GM23338 (cell line): Measurements from ENCODE around the gene TGIF1. TPM values are rescaled to one million over a fixed set of nuclear protein-coding genes. Genes with fewer than 3 reads are reported as not detected.

Experiments used
- ATAC-seq: fragments of 200-7000 bp; cut with Tn5 transposase; 3 replicates; pipeline ENCODE4 v1.9.1; 2020
- DNase-seq: peaks from one replicate; pipeline ENCODE4 v3.0.0-alpha.2; 2015; ENCODE audit warnings: low spot score
- H2AFZ ChIP-seq: fragments of 200-600 bp; sonication (generic); 2 replicates; pipeline ENCODE4 v1.8.0; 2016; ENCODE audit warnings: antibody characterized with exemption, mild to moderate bottlenecking, moderate library complexity
- H3F3A ChIP-seq: fragments of 200-600 bp; sonication (generic); replicated peaks from 2 replicates; pipeline ENCODE4 v1.8.0; 2017; ENCODE audit warnings: antibody characterized with exemption, mixed run types, low read depth
- H3K27ac ChIP-seq: fragments of 200-600 bp; sonication (generic); 2 replicates; pipeline ENCODE4 v1.6.1; 2016; ENCODE audit warnings: low read depth
- H3K27me3 ChIP-seq: fragments of 200-600 bp; sonication (generic); 2 replicates; pipeline ENCODE4 v1.8.0; 2016; ENCODE audit warnings: mild to moderate bottlenecking, mixed run types, moderate library complexity; ENCODE audit not compliant: insufficient read depth
- H3K36me3 ChIP-seq: fragments of 200-600 bp; sonication (generic); 2 replicates; pipeline ENCODE4 v1.8.0; 2016; ENCODE audit warnings: mild to moderate bottlenecking; ENCODE audit not compliant: insufficient read depth
- H3K4me1 ChIP-seq: fragments of 200-600 bp; sonication (generic); 2 replicates; pipeline ENCODE4 v1.8.0; 2016; ENCODE audit warnings: mild to moderate bottlenecking, moderate library complexity; ENCODE audit not compliant: insufficient read depth
- H3K4me2 ChIP-seq: fragments of 200-600 bp; sonication (generic); 2 replicates; pipeline ENCODE4 v1.7.1; 2017; ENCODE audit warnings: mixed run types
- H3K4me3 ChIP-seq: fragments of 200-600 bp; sonication (generic); 2 replicates; pipeline ENCODE4 v1.6.1; 2016; ENCODE audit warnings: mixed run types
- H3K79me2 ChIP-seq: fragments of 200-600 bp; sonication (generic); replicated peaks from 2 replicates; pipeline ENCODE4 v1.8.0; 2017; ENCODE audit warnings: mild to moderate bottlenecking; ENCODE audit not compliant: insufficient read depth
- H3K9me2 ChIP-seq: fragments of 200-600 bp; sonication (generic); 2 replicates; pipeline ENCODE4 v1.8.0; 2017; ENCODE audit not compliant: insufficient read depth
- H4K20me1 ChIP-seq: fragments of 200-600 bp; sonication (generic); replicated peaks from 2 replicates; pipeline ENCODE4 v1.8.0; 2017; ENCODE audit warnings: mild to moderate bottlenecking; ENCODE audit not compliant: insufficient read depth
- H3K27ac Mint-ChIP-seq: 2 replicates; pipeline ENCODE4 v1.8.0; 2020; ENCODE audit warnings: inconsistent platforms, mild to moderate bottlenecking, moderate library complexity, mixed read lengths
- H3K27me3 Mint-ChIP-seq: 3 replicates; pipeline ENCODE4 v1.8.0; 2022; ENCODE audit warnings: low read depth, mild to moderate bottlenecking, moderate library complexity, mixed read lengths, inconsistent platforms; ENCODE audit not compliant: insufficient read depth, poor library complexity
- H3K36me3 Mint-ChIP-seq: 3 replicates; pipeline ENCODE4 v1.8.0; 2021; ENCODE audit warnings: low read depth, mild to moderate bottlenecking, inconsistent platforms, moderate library complexity, mixed read lengths
- H3K4me1 Mint-ChIP-seq: 3 replicates; pipeline ENCODE4 v1.8.0; 2020; ENCODE audit warnings: mild to moderate bottlenecking, inconsistent platforms, mixed read lengths
- H3K4me3 Mint-ChIP-seq: 3 replicates; pipeline ENCODE4 v1.8.0; 2021; ENCODE audit warnings: moderate library complexity, mild to moderate bottlenecking, inconsistent platforms, mixed read lengths
- H3K9me3 Mint-ChIP-seq: 3 replicates; pipeline ENCODE4 v1.8.0; 2020; ENCODE audit warnings: moderate library complexity, mild to moderate bottlenecking, inconsistent platforms, mixed read lengths
- CREB1 ChIP-seq: fragments of 250-450 bp; sonication (Bioruptor Pico); IDR thresholded peaks from 2 replicates; pipeline ENCODE4 v1.5.0; 2020; ENCODE audit warnings: low read depth, mild to moderate bottlenecking, moderate library complexity
- EZH2 ChIP-seq: fragments of 200-600 bp; sonication (generic); IDR thresholded peaks from one replicate; pipeline ENCODE4 v1.8.0; 2017; ENCODE audit warnings: antibody characterized with exemption, mild to moderate bottlenecking, low read depth; ENCODE audit not compliant: unreplicated experiment
- JUNB ChIP-seq: IDR thresholded peaks from one replicate; pipeline ENCODE4 v1.6.1; 2016; ENCODE audit warnings: antibody characterized with exemption; ENCODE audit not compliant: unreplicated experiment
- NANOG ChIP-seq: IDR thresholded peaks from 2 replicates; pipeline ENCODE4 v1.6.1; 2016; ENCODE audit warnings: antibody characterized with exemption, borderline replicate concordance
- STAT1 ChIP-seq: IDR thresholded peaks from one replicate; pipeline ENCODE4 v1.6.1; 2016; ENCODE audit warnings: antibody characterized with exemption; ENCODE audit not compliant: unreplicated experiment
- ZNF114 ChIP-seq: fragments of 250-450 bp; sonication (Bioruptor Pico); IDR thresholded peaks from 2 replicates; pipeline ENCODE4 v1.5.0; 2020; ENCODE audit warnings: mild to moderate bottlenecking, moderate library complexity
- ZNF462 ChIP-seq: fragments of 250-450 bp; sonication (Bioruptor Pico); IDR thresholded peaks from 2 replicates; pipeline ENCODE4 v1.5.0; 2020; ENCODE audit warnings: mild to moderate bottlenecking, moderate library complexity
- polyA plus RNA-seq: library from polyadenylated mRNA; unstranded; fragments of >200 nt; fragmentation: Nextera tagmentation; extraction: Ambion mirVana; gene quantifications from 2 replicates; pipeline ENCODE4 v1.2.1, GENCODE V29; 2016
- total RNA-seq: library from RNA; depleted of rRNA; stranded (reverse); fragments of >200 nt; shearing (Covaris generic); gene quantifications from 2 replicates; pipeline ENCODE4 v1.2.3, GENCODE V29; 2014

TGIF1 gene
- total and polyA plus RNA-seq, 2 experiments from 2014 or later, result 294 to 316 TPM

GRCh38 chr18:3498698-3499471 lies 48.9 kb downstream of the TGIF1 start:
- peaks cover 13% of the 10 kb centered on the region for H3K27me3 Mint-ChIP-seq
- no peaks in the 10 kb centered on the region for H3K9me2 ChIP-seq
- peak overlapping the region; percentile 57 for H3K4me3 ChIP-seq
- H3K4me3 Mint-ChIP-seq, result peak overlapping the region; percentile 71
- no peak overlapping the region for H3K27ac Mint-ChIP-seq
- 0 out of 2 replicates have a peak overlapping the region, but pooled peaks have one; percentile 43 for H2AFZ ChIP-seq
- H3K36me3 ChIP-seq, result no peaks in the 10 kb centered on the region
- DNase-seq (peak; percentile 81), ATAC-seq (peak; percentile 90)
- peak overlapping the region; percentile 81 for H3K4me2 ChIP-seq
- TF ChIP-seq ZNF462 (CRISPR knock-in tag) (no peak), EZH2 (no peak), ZNF114 (CRISPR knock-in tag) (no peak), STAT1 (no peak), NANOG (no peak), CREB1 (CRISPR knock-in tag) (no peak), JUNB (no peak)
- no peaks in the 10 kb centered on the region for H4K20me1 ChIP-seq
- H3K36me3 Mint-ChIP-seq, result no peaks in the 10 kb centered on the region
- no peaks in the 10 kb centered on the region for H3K9me3 Mint-ChIP-seq
- peaks cover 12% of the 10 kb centered on the region for H3K4me1 ChIP-seq
- H3K79me2 ChIP-seq, result no peaks in the 10 kb centered on the region
- peaks cover 36% of the 10 kb centered on the region for H3K4me1 Mint-ChIP-seq
- 0 out of 2 replicates have a peak overlapping the region, but pooled peaks have one; percentile 1 for H3K27ac ChIP-seq
- 0 out of 2 replicates have a peak, but pooled peaks cover 5% of the 10 kb centered on the region for H3F3A ChIP-seq
- H3K27me3 ChIP-seq, result peaks cover 11% of the 10 kb centered on the region; the same call in 1 of the 2 replicates
